ENCODE measurements around the gene BFSP2. TPM values are rescaled to one million over a fixed set of nuclear protein-coding genes. Genes with fewer than 3 reads are reported as not detected.

BFSP2 gene
- total and polyA plus RNA-seq, 2 donors (not counting 3 experiments of a cell fraction or from before 2014, with no cell fraction given), result not detected

- H4K20me1 ChIP-seq (replicated peaks; ENCODE audit: control insufficient read depth, extremely low read depth, insufficient read depth, low read length), result no peaks in the 10 kb centered on the region
- no peaks in the 10 kb centered on the region for H3K27me3 ChIP-seq (ENCODE audit: control insufficient read depth in 2 of 2, insufficient read depth in 2 of 2, low read length in 2 of 2)
- H3K9ac ChIP-seq (replicated peaks; ENCODE audit: extremely low read depth, insufficient read depth, low read length), result no peak overlapping the region
- no peaks in the 10 kb centered on the region for H3K36me3 ChIP-seq (ENCODE audit: control insufficient read depth in 2 of 2, extremely low read depth in 1 of 2, insufficient read depth in 2 of 2, low read length in 2 of 2)
- H3K9me3 ChIP-seq (replicated peaks; ENCODE audit: control insufficient read depth, insufficient read depth, low read length), result no peaks in the 10 kb centered on the region
- no peak overlapping the region for H2AFZ ChIP-seq (ENCODE audit: low read depth, low read length)
- H3K79me2 ChIP-seq (ENCODE audit: control insufficient read depth, insufficient read depth, low read length), result no peaks in the 10 kb centered on the region
- DNase-seq (ENCODE audit: low read depth, low spot score) (peak; percentile 52), FAIRE-seq (peak; percentile 90)
- H3K9me1 ChIP-seq (replicated peaks; ENCODE audit: control insufficient read depth, extremely low read depth, insufficient read depth, low read length), result no peaks in the 10 kb centered on the region
- no peak overlapping the region for H3K27ac ChIP-seq (ENCODE audit: insufficient read depth, low read depth, low read length)
- intact Hi-C loops (cut with micrococcal nuclease), result loop anchor here (1.0 kb wide), 2 partner anchors 336 to 651 kb away; no protein-coding TSS in a partner anchor
- TF ChIP-seq, protein P1, sequence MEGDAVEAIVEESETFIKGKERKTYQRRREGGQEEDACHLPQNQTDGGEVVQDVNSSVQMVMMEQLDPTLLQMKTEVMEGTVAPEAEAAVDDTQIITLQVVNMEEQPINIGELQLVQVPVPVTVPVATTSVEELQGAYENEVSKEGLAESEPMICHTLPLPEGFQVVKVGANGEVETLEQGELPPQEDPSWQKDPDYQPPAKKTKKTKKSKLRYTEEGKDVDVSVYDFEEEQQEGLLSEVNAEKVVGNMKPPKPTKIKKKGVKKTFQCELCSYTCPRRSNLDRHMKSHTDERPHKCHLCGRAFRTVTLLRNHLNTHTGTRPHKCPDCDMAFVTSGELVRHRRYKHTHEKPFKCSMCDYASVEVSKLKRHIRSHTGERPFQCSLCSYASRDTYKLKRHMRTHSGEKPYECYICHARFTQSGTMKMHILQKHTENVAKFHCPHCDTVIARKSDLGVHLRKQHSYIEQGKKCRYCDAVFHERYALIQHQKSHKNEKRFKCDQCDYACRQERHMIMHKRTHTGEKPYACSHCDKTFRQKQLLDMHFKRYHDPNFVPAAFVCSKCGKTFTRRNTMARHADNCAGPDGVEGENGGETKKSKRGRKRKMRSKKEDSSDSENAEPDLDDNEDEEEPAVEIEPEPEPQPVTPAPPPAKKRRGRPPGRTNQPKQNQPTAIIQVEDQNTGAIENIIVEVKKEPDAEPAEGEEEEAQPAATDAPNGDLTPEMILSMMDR (IDR thresholded peaks at IDR 0.05; ENCODE audit: extremely low read depth in 1 of 2, insufficient read depth in 1 of 2, low read depth in 1 of 2, low read length in 2 of 2), result peak; percentile 39 to 41
- TF ChIP-seq POLR2A (IDR thresholded peaks at IDR 0.05; ENCODE audit: low read depth, low read length) (no peak), POLR2AphosphoS5 (IDR thresholded peaks at IDR 0.05; ENCODE audit: insufficient read depth, low read depth, low read length) (no peak), GATA2 (IDR thresholded peaks at IDR 0.05; ENCODE audit: insufficient read depth, insufficient read length, low read depth, low read length) (no peak), FOS (IDR thresholded peaks at IDR 0.05; ENCODE audit: borderline replicate concordance, insufficient read depth, low read length) (no peak), MYC (IDR thresholded peaks at IDR 0.05; ENCODE audit: low read depth, low read length) (no peak), JUN (IDR thresholded peaks at IDR 0.05; ENCODE audit: borderline replicate concordance, insufficient read depth, insufficient read length, low read depth) (no peak)
- TF ChIP-seq, protein P2, sequence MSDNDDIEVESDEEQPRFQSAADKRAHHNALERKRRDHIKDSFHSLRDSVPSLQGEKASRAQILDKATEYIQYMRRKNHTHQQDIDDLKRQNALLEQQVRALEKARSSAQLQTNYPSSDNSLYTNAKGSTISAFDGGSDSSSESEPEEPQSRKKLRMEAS (IDR thresholded peaks at IDR 0.05; ENCODE audit: insufficient read depth, insufficient read length), result no peak
- H3K4me1 ChIP-seq (ENCODE audit: control insufficient read depth, extremely low read depth, insufficient read depth, low read length), result no peaks in the 10 kb centered on the region
- no peak overlapping the region for H3K4me3 ChIP-seq (replicated peaks in 1 of 3; ENCODE audit: insufficient read depth in 1 of 3, low read depth in 1 of 3, low read length in 3 of 3)
- CTCF ChIA-PET, result interaction anchor here (0.6 to 19.2 kb wide), 6 partner anchors 10 to 646 kb away, joined by 3 to 528 read pairs (median 5); no protein-coding TSS in a partner anchor
- dilution Hi-C loops (cut with MboI; ENCODE audit: extremely low pct_ligation_motif_present, low sequenced_read_pairs), result no loop called here
- no TSS peak for BruUV-seq (replicated peaks)
- no peak overlapping the region for H3K4me2 ChIP-seq (ENCODE audit: insufficient read depth, low read length)
- POLR2A ChIA-PET, result no interaction called here
Observed at GRCh38 chr3:133377396-133377795, 22.5 kb upstream of the BFSP2 start.
